WTC11 (cell line): ENCODE data around the gene KLHL20.

ENCODE experiments used
- ESRRA ChIP-seq: sonication (generic); formaldehyde crosslinking; IDR thresholded peaks from 2 replicates; pipeline ENCODE4 v1.8.1; 2022; ENCODE audit warnings: mild to moderate bottlenecking, missing genetic modification reagents, borderline replicate concordance
- MYBL2 ChIP-seq: sonication (generic); formaldehyde crosslinking; IDR thresholded peaks from 2 replicates; pipeline ENCODE4 v1.8.1; 2023; ENCODE audit warnings: mild to moderate bottlenecking, moderate library complexity, missing genetic modification reagents
- NR1H2 ChIP-seq: sonication (generic); formaldehyde crosslinking; IDR thresholded peaks from 2 replicates; pipeline ENCODE4 v1.9.0; 2021; ENCODE audit warnings: mild to moderate bottlenecking, moderate library complexity, missing genetic modification reagents
- TEAD4 ChIP-seq: sonication (generic); formaldehyde crosslinking; IDR thresholded peaks from 2 replicates; pipeline ENCODE4 v1.8.0; 2022; ENCODE audit warnings: mild to moderate bottlenecking, missing genetic modification reagents
- ZBTB21 ChIP-seq: sonication (generic); formaldehyde crosslinking; IDR thresholded peaks from 2 replicates; pipeline ENCODE4 v1.8.1; 2023; ENCODE audit warnings: mild to moderate bottlenecking, missing genetic modification reagents, borderline replicate concordance
- ZNF121 ChIP-seq: sonication (generic); formaldehyde crosslinking; IDR thresholded peaks from 2 replicates; pipeline ENCODE4 v1.8.0; 2023; ENCODE audit warnings: missing genetic modification reagents
- TF ChIP-seq, protein P1 (sequence below): fragments of 200-600 bp; IDR thresholded peaks from 2 replicates; pipeline ENCODE4 v1.8.0; 2022; ENCODE audit warnings: antibody characterized with exemption
- TF ChIP-seq, protein P2 (sequence below): sonication (generic); formaldehyde crosslinking; IDR thresholded peaks from 2 replicates; pipeline ENCODE4 v1.8.1; 2022; ENCODE audit warnings: low read depth, missing genetic modification reagents, borderline replicate concordance
- TF ChIP-seq, protein P3 (sequence below): sonication (generic); formaldehyde crosslinking; conservative IDR thresholded peaks from 2 replicates; pipeline ENCODE4 v1.8.1; 2022; ENCODE audit warnings: mild to moderate bottlenecking, missing genetic modification reagents
- TF ChIP-seq, protein P4 (sequence below): sonication (generic); formaldehyde crosslinking; IDR thresholded peaks from 2 replicates; pipeline ENCODE4 v1.8.0; 2022; ENCODE audit warnings: mild to moderate bottlenecking, missing genetic modification reagents
- TF ChIP-seq, protein P5 (sequence below): sonication (generic); formaldehyde crosslinking; IDR thresholded peaks from 2 replicates; pipeline ENCODE4 v1.8.1; 2023; ENCODE audit warnings: mild to moderate bottlenecking, missing genetic modification reagents
- TF ChIP-seq, protein P6 (sequence below): sonication (generic); formaldehyde crosslinking; IDR thresholded peaks from 2 replicates; pipeline ENCODE4 v1.8.1; 2023; ENCODE audit warnings: mild to moderate bottlenecking, missing genetic modification reagents, borderline replicate concordance
- TF ChIP-seq, protein P7 (sequence below): sonication (generic); formaldehyde crosslinking; IDR thresholded peaks from 2 replicates; pipeline ENCODE4 v1.8.0; 2022; ENCODE audit warnings: missing genetic modification reagents

DNA sequence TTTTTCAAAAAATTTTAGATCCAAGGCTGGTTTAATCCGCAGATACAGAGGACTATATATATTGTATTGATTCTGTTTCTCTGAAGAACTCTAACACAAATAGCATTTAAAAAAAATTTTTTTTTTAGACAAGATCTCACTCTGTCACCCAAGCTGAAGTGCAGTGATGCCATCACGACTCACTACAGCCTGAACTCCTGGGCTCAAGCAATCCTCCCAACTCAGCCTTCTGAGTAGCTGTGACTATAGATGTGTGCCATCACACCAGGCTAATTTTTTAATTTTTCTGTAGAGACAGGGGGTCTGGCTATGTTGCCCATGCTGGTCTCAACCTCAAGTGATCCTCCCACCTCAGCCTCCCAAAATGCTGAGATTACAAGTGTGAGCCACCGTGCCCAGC, 48.1 kb upstream of the KLHL20 start:
- TF ChIP-seq, protein P1, sequence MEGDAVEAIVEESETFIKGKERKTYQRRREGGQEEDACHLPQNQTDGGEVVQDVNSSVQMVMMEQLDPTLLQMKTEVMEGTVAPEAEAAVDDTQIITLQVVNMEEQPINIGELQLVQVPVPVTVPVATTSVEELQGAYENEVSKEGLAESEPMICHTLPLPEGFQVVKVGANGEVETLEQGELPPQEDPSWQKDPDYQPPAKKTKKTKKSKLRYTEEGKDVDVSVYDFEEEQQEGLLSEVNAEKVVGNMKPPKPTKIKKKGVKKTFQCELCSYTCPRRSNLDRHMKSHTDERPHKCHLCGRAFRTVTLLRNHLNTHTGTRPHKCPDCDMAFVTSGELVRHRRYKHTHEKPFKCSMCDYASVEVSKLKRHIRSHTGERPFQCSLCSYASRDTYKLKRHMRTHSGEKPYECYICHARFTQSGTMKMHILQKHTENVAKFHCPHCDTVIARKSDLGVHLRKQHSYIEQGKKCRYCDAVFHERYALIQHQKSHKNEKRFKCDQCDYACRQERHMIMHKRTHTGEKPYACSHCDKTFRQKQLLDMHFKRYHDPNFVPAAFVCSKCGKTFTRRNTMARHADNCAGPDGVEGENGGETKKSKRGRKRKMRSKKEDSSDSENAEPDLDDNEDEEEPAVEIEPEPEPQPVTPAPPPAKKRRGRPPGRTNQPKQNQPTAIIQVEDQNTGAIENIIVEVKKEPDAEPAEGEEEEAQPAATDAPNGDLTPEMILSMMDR: no peak
- TF ChIP-seq MYBL2 (CRISPR knock-in tag): no peak
- TF ChIP-seq TEAD4: no peak
- TF ChIP-seq, protein P2, sequence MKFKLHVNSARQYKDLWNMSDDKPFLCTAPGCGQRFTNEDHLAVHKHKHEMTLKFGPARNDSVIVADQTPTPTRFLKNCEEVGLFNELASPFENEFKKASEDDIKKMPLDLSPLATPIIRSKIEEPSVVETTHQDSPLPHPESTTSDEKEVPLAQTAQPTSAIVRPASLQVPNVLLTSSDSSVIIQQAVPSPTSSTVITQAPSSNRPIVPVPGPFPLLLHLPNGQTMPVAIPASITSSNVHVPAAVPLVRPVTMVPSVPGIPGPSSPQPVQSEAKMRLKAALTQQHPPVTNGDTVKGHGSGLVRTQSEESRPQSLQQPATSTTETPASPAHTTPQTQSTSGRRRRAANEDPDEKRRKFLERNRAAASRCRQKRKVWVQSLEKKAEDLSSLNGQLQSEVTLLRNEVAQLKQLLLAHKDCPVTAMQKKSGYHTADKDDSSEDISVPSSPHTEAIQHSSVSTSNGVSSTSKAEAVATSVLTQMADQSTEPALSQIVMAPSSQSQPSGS (CRISPR knock-in tag): no peak
- TF ChIP-seq, protein P3, sequence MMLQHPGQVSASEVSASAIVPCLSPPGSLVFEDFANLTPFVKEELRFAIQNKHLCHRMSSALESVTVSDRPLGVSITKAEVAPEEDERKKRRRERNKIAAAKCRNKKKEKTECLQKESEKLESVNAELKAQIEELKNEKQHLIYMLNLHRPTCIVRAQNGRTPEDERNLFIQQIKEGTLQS (CRISPR knock-in tag): no peak
- TF ChIP-seq ZBTB21 (CRISPR knock-in tag): no peak
- TF ChIP-seq, protein P4, sequence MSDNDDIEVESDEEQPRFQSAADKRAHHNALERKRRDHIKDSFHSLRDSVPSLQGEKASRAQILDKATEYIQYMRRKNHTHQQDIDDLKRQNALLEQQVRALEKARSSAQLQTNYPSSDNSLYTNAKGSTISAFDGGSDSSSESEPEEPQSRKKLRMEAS (CRISPR knock-in tag): no peak
- no peak for TF ChIP-seq NR1H2
- TF ChIP-seq, protein P5, sequence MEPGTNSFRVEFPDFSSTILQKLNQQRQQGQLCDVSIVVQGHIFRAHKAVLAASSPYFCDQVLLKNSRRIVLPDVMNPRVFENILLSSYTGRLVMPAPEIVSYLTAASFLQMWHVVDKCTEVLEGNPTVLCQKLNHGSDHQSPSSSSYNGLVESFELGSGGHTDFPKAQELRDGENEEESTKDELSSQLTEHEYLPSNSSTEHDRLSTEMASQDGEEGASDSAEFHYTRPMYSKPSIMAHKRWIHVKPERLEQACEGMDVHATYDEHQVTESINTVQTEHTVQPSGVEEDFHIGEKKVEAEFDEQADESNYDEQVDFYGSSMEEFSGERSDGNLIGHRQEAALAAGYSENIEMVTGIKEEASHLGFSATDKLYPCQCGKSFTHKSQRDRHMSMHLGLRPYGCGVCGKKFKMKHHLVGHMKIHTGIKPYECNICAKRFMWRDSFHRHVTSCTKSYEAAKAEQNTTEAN: no peak
- TF ChIP-seq ZNF121 (CRISPR knock-in tag): no peak
- TF ChIP-seq, protein P6, sequence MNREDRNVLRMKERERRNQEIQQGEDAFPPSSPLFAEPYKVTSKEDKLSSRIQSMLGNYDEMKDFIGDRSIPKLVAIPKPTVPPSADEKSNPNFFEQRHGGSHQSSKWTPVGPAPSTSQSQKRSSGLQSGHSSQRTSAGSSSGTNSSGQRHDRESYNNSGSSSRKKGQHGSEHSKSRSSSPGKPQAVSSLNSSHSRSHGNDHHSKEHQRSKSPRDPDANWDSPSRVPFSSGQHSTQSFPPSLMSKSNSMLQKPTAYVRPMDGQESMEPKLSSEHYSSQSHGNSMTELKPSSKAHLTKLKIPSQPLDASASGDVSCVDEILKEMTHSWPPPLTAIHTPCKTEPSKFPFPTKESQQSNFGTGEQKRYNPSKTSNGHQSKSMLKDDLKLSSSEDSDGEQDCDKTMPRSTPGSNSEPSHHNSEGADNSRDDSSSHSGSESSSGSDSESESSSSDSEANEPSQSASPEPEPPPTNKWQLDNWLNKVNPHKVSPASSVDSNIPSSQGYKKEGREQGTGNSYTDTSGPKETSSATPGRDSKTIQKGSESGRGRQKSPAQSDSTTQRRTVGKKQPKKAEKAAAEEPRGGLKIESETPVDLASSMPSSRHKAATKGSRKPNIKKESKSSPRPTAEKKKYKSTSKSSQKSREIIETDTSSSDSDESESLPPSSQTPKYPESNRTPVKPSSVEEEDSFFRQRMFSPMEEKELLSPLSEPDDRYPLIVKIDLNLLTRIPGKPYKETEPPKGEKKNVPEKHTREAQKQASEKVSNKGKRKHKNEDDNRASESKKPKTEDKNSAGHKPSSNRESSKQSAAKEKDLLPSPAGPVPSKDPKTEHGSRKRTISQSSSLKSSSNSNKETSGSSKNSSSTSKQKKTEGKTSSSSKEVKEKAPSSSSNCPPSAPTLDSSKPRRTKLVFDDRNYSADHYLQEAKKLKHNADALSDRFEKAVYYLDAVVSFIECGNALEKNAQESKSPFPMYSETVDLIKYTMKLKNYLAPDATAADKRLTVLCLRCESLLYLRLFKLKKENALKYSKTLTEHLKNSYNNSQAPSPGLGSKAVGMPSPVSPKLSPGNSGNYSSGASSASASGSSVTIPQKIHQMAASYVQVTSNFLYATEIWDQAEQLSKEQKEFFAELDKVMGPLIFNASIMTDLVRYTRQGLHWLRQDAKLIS: no peak
- no peak for TF ChIP-seq ESRRA (CRISPR knock-in tag)
- TF ChIP-seq, protein P7, sequence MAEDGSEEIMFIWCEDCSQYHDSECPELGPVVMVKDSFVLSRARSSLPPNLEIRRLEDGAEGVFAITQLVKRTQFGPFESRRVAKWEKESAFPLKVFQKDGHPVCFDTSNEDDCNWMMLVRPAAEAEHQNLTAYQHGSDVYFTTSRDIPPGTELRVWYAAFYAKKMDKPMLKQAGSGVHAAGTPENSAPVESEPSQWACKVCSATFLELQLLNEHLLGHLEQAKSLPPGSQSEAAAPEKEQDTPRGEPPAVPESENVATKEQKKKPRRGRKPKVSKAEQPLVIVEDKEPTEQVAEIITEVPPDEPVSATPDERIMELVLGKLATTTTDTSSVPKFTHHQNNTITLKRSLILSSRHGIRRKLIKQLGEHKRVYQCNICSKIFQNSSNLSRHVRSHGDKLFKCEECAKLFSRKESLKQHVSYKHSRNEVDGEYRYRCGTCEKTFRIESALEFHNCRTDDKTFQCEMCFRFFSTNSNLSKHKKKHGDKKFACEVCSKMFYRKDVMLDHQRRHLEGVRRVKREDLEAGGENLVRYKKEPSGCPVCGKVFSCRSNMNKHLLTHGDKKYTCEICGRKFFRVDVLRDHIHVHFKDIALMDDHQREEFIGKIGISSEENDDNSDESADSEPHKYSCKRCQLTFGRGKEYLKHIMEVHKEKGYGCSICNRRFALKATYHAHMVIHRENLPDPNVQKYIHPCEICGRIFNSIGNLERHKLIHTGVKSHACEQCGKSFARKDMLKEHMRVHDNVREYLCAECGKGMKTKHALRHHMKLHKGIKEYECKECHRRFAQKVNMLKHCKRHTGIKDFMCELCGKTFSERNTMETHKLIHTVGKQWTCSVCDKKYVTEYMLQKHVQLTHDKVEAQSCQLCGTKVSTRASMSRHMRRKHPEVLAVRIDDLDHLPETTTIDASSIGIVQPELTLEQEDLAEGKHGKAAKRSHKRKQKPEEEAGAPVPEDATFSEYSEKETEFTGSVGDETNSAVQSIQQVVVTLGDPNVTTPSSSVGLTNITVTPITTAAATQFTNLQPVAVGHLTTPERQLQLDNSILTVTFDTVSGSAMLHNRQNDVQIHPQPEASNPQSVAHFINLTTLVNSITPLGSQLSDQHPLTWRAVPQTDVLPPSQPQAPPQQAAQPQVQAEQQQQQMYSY (CRISPR knock-in tag): no peak
